Measurements from ENCODE around the gene SS18.
"Not testable (repeated sequence)": the region's sequence is repeated elsewhere in the genome, so short reads cannot be mapped to it uniquely, and the experiment has no call there.

Gene SS18, protein sequence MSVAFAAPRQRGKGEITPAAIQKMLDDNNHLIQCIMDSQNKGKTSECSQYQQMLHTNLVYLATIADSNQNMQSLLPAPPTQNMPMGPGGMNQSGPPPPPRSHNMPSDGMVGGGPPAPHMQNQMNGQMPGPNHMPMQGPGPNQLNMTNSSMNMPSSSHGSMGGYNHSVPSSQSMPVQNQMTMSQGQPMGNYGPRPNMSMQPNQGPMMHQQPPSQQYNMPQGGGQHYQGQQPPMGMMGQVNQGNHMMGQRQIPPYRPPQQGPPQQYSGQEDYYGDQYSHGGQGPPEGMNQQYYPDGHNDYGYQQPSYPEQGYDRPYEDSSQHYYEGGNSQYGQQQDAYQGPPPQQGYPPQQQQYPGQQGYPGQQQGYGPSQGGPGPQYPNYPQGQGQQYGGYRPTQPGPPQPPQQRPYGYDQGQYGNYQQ

GRCh38 chr18:26090130-26091046 is at the start of gene SS18:
Gene SS18, minus strand, starts transcription at chr18:26090613. Its CDS starts 44 bp downstream, at chr18:26090569.
- DNase-seq (ENCODE audit: extremely low spot score, insufficient read length, low read depth) (peak; percentile 87), FAIRE-seq (peak; percentile 96)

- FAIRE-seq = no peak
- no peak for DNase-seq (ENCODE audit: extremely low spot score, insufficient read length, low read depth)
Measured at GRCh38 chr18:26135548-26135947, 45.1 kb upstream of the SS18 start.

DNA sequence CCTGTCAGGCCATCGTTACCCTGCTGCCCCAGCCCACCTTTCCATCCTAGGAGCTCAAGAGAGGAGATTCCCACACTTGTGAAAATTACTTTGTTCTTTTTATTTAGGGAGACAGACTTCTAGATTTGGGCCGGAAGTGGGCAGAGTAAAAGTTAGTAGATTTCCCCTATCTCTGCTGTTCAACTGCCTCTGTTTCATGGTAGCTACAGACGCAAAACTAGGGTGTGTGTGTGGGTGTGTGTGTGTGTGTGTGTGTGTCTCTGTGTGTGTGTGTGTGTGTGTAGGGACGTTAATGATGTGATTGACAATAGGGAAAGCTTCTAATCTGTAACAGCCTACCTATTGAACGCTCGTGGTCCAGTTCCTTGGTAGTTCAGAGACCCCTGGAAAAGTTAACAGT is 43.7 kb upstream of the SS18 start:
- no peak for FAIRE-seq
- DNase-seq (ENCODE audit: extremely low spot score, insufficient read length, low read depth) = no peak

GRCh38 chr18:26133652-26134051 is 43.2 kb upstream of the SS18 start, which contains the start of gene PSMA8:
Gene PSMA8, plus strand, starts transcription at chr18:26133869. Its CDS starts 97 bp downstream, at chr18:26133966.
- FAIRE-seq = no peak
- no peak for DNase-seq (ENCODE audit: extremely low spot score, insufficient read length, low read depth)

- not testable (repeated sequence) for FAIRE-seq; DNase-seq (ENCODE audit: extremely low spot score, insufficient read length, low read depth)
Measured at GRCh38 chr18:26128192-26128591, 37.8 kb upstream of the SS18 start.

DNA sequence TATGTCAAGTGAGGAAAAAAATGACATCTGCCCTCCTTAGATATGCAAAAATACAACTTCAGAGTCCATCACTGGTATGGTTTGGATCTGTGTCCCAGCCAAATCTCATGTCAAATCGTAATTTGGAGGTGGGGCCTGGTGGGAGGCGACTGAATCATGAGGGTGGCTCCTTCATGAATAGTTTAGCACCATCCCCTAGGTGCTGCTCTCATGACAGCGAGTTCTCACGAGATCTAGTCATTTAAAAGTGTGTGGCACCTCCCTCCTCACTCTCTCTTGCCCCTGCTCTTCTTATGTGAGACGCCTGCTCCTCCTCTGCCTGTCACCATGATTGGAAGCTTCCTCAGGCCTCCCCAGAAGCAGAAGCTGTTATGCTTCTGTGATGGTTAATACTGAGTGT is 37.4 kb upstream of the SS18 start:
- FAIRE-seq (no peak), DNase-seq (ENCODE audit: extremely low spot score, insufficient read length, low read depth) (no peak)

DNA sequence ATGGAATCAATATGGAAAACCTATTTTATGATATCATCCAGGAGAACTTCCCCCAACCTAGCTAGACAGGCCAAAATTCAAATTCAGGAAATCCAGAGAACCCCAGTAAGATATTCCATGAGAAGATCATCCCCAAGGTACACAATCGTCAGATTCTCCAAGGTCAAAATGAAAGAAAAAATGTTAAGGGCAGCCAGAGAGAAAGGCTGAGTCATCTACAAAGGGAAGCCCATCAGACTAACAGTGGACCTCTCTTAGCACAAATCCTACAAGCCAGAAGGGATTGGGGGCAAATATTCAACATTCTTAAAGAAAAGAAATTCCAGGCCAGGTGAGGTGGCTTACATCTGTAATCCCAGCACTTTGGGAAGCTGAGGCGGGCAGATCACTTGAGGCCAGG is 31.6 kb upstream of the SS18 start:
- not testable (repeated sequence) for FAIRE-seq; DNase-seq (ENCODE audit: extremely low spot score, insufficient read length, low read depth)

- FAIRE-seq = no peak
- no peak for DNase-seq (ENCODE audit: extremely low spot score, insufficient read length, low read depth)
Measured at GRCh38 chr18:26121476-26121875, 31.1 kb upstream of the SS18 start.

DNA sequence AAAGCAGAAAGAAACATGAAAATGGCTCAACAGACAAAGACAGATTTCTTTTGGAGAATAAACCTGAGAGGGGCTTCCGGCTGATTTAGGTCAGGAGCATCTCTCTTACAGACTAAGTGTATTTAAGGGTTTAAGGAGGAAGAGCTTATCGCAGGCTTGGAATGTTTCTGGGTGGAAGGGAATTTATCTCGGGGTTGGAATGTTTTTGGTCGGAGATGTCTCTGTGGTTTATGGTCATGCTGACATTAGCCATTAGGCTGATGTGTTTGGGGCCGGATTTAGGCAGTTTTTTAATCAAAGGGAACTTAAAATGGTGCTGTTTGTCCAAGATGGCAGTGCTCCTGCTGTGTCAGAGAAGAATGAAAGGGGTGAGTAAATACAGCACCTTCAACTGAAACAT is 28.8 kb upstream of the SS18 start:
- no peak for FAIRE-seq
- DNase-seq (ENCODE audit: extremely low spot score, insufficient read length, low read depth) = no peak

DNA sequence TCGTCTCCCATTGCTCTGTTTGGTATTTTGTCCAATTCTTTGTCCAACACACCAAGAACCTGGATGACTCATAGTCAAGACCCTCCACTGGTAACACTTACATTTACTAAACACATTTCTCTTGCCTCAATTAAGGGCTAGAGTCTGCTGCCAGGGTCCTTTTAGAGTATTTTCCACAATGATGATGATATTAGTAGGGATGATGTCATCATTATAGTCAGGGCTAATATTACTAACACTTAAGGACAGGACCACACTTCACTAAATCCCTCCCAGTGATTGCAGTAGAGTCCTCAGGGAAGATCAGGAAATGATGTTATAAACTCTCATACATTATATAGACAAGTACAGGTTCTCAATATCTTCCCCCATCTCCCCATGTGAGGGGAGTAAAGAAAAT is 13.6 kb upstream of the SS18 start:
- DNase-seq (ENCODE audit: extremely low spot score, insufficient read length, low read depth) (no peak), FAIRE-seq (no peak)

GRCh38 chr18:26103579-26103978 is 13.2 kb upstream of the SS18 start:
- no peak for DNase-seq (ENCODE audit: extremely low spot score, insufficient read length, low read depth)
- FAIRE-seq = no peak

- DNase-seq (ENCODE audit: extremely low spot score, insufficient read length, low read depth) (no peak), FAIRE-seq (no peak)
Measured at GRCh38 chr18:26097563-26097962, 7.2 kb upstream of the SS18 start.

DNA sequence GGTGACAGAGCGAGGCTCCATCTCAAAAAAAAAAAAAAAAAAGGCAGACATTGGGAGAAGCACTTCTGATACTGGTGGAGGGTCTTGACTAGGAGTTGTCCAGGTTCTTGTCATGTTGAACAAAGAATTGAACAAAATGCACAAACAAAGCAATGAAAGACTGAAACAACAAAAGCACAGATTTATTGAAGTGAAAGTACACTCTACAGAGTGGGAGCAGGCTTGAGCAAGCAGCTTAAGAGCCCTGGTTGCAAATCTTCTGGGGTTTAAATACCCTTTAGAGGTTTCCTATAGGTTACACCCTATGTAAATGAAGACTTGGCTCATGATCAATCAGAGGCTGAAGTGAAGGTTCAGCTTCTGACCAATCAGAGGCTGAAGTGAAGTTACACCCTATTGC is 6.4 kb upstream of the SS18 start:
- FAIRE-seq (peak; percentile 59), DNase-seq (ENCODE audit: extremely low spot score, insufficient read length, low read depth) (no peak)

GRCh38 chr18:26091047-26091630 is 726 bp upstream of the SS18 start:
- DNase-seq (ENCODE audit: extremely low spot score, insufficient read length, low read depth) (peak; percentile 37), FAIRE-seq (no peak)

DNA sequence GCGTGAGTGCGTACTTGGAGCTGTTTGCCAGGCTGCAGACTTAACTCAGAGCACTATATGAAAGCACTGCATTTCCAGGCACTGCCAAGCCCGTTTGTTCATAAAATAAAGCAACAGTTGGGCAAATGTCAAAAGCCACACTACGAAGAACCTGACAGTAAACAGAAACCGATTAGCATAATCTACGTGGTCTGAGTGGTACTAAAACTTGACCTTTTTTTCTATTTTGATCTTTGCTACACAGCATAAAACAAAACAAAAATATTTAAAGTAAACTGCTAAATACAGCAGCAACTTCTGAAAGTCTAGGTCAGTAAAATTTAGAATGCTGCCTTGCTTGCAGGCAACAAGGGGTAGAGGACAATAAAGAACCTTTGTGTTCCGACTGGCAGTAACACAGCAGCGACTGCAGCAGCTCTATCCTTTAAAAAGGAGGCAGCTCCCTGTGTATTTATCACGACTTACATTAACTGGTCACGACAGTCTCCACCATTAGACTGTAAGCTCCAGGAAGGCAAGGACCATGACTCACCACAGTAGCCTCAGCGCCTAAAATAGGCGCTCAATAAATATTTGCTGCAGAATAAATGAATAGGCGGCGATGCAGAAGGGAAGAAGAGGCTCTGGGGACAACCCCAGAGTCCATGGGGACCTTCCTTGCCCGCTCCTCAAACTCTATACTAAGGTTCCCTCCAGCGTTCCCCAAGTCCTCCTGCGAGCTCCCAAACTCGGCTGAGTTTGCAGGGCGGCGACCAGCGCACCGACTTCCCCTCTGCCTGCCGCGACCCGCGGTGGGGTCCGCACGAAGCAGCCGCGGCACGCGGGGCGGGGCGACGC is 902 bp downstream of the SS18 start:
- FAIRE-seq (peak; percentile 50), DNase-seq (ENCODE audit: extremely low spot score, insufficient read length, low read depth) (no peak)

GRCh38 chr18:26088487-26088886 is 1.9 kb downstream of the SS18 start:
- FAIRE-seq (peak; percentile 59), DNase-seq (ENCODE audit: extremely low spot score, insufficient read length, low read depth) (no peak)

DNA sequence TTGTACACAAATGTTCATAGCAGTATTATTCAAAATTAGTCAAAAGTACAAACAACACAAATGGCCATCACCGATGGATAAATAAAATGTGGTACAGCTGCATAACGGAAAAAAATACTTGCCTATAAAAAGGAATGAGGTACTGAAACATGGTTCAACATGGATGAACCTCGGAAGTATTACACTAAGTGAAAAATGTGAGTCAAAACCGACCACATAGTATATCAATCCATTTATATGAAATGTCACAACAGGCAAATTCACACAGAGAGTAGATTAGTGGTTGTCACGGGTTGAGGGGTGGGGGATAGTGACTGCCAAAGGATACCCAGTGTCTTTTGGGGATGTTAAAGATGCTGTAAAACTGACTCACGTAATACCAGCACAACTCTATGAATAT is 3.5 kb downstream of the SS18 start:
- FAIRE-seq (peak; percentile 59), DNase-seq (ENCODE audit: extremely low spot score, insufficient read length, low read depth) (no peak)

GRCh38 chr18:26085056-26085455 is 5.4 kb downstream of the SS18 start:
- FAIRE-seq (no peak), DNase-seq (ENCODE audit: extremely low spot score, insufficient read length, low read depth) (no peak)

GRCh38 chr18:26083099-26083498 is 7.3 kb downstream of the SS18 start:
- DNase-seq (ENCODE audit: extremely low spot score, insufficient read length, low read depth) (no peak), FAIRE-seq (no peak)

DNA sequence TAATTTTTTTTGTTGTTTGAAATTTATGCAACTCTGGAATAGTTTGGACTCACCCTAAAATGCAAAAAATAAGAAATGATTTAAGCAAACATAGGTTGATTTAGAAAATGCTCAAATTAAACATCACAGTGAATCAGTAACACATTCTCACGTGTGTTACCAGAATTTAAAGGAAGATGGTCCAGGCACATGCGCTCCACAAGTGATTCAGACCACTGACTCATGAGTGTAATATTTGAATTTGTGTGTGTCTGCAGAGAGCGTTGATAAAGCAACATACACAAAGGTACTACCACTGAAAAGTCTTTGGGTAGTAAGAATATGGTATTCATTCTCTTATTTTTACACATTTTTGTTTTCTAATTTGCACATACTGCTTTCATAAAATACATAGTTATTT is 7.9 kb downstream of the SS18 start:
- DNase-seq (ENCODE audit: extremely low spot score, insufficient read length, low read depth) = no peak
- FAIRE-seq = no peak
